HG03460 (cell line): ENCODE data around the gene CCSER2.
"Not testable (repeated sequence)": the region's sequence is repeated elsewhere in the genome, so short reads cannot be mapped to it uniquely, and the experiment has no call there.

Experiments
- ATAC-seq: cut with Tn5 transposase; IDR thresholded peaks from one replicate; pipeline ENCODE4 v1.9.1; 2021; ENCODE audit not compliant: unreplicated experiment

CCSER2 gene

GRCh38 chr10:84391326-84391725 lies 62.9 kb downstream of the CCSER2 start:
- ATAC-seq: no peak

- ATAC-seq: no peak
Measured at GRCh38 chr10:84392181-84392580, 63.8 kb downstream of the CCSER2 start.

GRCh38 chr10:84395581-84395980 lies 67.2 kb downstream of the CCSER2 start:
- ATAC-seq: no peak

GRCh38 chr10:84397735-84398144 lies 69.4 kb downstream of the CCSER2 start:
- no peak for ATAC-seq

- ATAC-seq: no peak
Measured at GRCh38 chr10:84398696-84399095, 70.3 kb downstream of the CCSER2 start.

GRCh38 chr10:84401854-84402611 lies 73.6 kb downstream of the CCSER2 start:
- no peak for ATAC-seq

- no peak for ATAC-seq
Measured at GRCh38 chr10:84404783-84405182, 76.4 kb downstream of the CCSER2 start.

- no peak for ATAC-seq
Measured at GRCh38 chr10:84405662-84406061, 77.3 kb downstream of the CCSER2 start.

- no peak for ATAC-seq
Measured at GRCh38 chr10:84406561-84406960, 78.2 kb downstream of the CCSER2 start.

- ATAC-seq: no peak
Measured at GRCh38 chr10:84407388-84408049, 79.1 kb downstream of the CCSER2 start.

- no peak for ATAC-seq
Measured at GRCh38 chr10:84412482-84412881, 84.1 kb downstream of the CCSER2 start.

- ATAC-seq: not testable (repeated sequence)
Measured at GRCh38 chr10:84414110-84414509, 85.7 kb downstream of the CCSER2 start.

GRCh38 chr10:84415539-84416244 lies 87.3 kb downstream of the CCSER2 start:
- ATAC-seq: no peak

- no peak for ATAC-seq
Measured at GRCh38 chr10:84416245-84416555, 87.8 kb downstream of the CCSER2 start.

GRCh38 chr10:84423719-84424118 lies 95.3 kb downstream of the CCSER2 start:
- ATAC-seq: no peak

GRCh38 chr10:84424731-84425167 lies 96.4 kb downstream of the CCSER2 start:
- peak; percentile 78 for ATAC-seq

GRCh38 chr10:84427903-84428650 lies 99.7 kb downstream of the CCSER2 start:
- no peak for ATAC-seq

- ATAC-seq: no peak
Measured at GRCh38 chr10:84428711-84429110, 100.3 kb downstream of the CCSER2 start.

- ATAC-seq: peak; percentile 98
Measured at GRCh38 chr10:84429926-84430520, 101.6 kb downstream of the CCSER2 start.

GRCh38 chr10:84432891-84433290 lies 104.5 kb downstream of the CCSER2 start:
- ATAC-seq: no peak

GRCh38 chr10:84440781-84441180 lies 112.4 kb downstream of the CCSER2 start:
- no peak for ATAC-seq
